Activated CD8-positive, alpha-beta memory T cell treated with anti-CD3 and anti-CD28 coated beads, Interleukin-2, amount 50 U/mL, for 1 hour (primary cell): ENCODE data around the gene RBM39.
"Not testable (repeated sequence)": the region's sequence is repeated elsewhere in the genome, so short reads cannot be mapped to it uniquely, and the experiment has no call there.

ENCODE experiments used
- DNase-seq: peaks from one replicate; pipeline ENCODE4 v3.0.0-alpha.2; 2020; ENCODE audit errors: extremely low read depth

Gene RBM39

GRCh38 chr20:35756404-35756803 is 14.3 kb upstream of the RBM39 start:
- no peak for DNase-seq

- no peak for DNase-seq
Measured at GRCh38 chr20:35750611-35751010, 8.6 kb upstream of the RBM39 start.

- DNase-seq, result not testable (repeated sequence)
Measured at GRCh38 chr20:35744492-35744841, 2.4 kb upstream of the RBM39 start.

DNA sequence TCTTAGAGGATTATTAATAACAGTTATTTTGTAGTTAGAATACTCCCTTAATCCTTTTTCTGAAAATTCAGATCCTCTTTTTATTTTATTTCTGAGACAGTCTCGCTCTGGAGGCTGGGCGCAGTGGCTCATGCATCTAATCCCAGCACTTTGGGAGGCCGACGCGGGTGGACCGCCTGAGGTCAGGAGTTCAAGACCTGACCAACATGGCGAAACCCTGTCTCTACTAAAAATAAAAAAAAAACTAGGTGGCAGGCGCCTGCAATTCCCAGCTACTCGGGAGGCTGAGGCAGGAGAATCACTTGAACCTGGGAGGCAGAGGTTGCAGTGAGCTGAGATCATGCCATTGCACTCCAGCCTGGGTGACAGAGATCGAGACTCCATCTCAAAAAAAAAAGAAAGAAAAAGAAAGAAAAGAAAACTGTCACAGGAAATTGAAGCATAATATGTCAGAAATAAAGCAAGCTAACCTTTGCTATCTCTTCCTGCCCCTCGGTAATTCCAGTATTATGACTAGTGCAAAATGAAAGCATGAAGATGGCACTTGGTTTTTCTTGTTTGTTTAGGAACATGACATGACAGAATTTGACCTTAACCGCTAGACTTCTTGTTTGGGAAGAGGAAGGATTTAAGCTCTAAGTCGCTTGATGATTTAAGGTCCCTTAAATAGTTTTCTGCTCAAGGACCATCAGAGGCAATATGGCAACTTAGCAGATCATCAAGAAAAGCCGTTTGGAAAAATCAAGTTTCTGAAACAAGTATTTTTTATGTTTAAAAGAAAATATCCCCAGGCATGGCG is 1.8 kb upstream of the RBM39 start:
- DNase-seq, result no peak

DNA sequence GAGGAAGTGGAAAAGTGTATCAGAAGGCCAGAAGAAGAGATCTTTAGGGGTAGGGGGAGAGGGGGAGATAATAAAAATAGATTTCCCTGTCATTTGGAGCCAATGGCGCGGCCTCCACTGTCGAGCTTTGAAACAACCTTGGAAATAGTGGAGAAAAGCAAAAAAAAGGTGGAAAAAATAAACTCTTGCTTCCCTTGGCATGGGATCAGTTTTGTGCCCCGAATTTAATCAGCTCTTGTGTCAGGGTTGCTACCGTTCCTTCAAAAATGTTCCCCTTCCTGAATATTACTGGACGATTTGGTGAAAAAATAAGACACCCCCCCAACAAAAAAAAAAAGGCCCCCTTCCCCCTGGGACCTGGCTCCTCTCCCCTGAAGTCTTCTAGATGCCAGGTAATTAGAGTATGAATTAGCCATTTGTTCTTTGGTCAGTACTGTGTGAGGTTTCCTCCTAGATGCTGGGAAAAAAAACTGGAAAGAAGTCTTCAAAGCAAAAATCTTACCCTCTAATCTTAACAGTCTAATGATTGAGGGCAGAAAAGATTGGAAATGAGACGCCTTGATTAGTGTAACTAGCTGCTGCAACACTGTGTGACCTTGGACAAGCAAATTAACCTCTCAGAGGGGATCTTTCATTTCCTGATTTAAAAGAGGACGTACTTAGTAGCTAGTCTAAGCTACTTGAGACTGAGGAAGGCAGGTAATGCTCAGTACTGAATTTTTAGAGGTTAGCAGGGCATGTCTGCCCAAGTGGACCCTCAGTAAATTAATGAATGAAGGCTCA is 872 bp upstream of the RBM39 start:
- DNase-seq, result no peak

DNA sequence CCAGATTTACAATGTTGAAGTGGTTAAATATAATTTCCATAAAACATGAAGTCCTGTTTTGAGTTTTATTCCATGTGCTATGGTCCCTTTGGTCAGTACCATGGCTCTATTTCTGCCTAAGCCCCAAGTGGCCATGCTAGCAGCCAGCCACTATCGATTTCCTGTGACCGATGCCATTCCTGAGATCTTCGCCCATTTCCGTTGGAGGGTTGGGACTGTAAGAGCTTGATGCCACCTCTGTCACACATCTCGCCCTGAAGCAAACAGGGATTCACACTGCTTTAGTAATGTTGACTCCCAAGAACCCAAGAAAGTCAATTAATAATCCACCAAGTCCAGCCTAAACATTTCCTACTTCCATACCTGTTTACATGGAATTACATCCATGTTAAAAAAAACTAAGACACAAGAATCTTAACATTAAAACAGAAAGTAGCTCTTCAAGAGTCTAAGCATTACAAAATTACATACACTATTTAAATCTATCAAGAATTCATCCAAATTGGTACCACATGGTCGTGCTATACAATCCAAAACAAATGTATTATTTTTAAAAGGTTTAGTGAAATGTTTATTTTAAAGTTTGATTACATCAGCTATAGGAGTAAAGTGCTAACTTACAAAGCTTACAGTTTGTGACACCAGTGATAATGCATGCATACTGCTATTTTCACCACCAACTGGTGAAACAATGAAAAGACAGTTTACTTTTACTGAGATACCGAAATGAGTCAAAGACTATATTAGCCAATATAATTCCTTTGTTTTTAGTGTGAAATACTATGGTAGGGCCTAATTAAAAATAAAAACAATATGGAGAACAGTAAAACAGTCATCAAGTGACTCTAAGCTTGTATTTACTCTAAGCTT is 2.5 kb downstream of the RBM39 start:
- DNase-seq, result no peak

DNA sequence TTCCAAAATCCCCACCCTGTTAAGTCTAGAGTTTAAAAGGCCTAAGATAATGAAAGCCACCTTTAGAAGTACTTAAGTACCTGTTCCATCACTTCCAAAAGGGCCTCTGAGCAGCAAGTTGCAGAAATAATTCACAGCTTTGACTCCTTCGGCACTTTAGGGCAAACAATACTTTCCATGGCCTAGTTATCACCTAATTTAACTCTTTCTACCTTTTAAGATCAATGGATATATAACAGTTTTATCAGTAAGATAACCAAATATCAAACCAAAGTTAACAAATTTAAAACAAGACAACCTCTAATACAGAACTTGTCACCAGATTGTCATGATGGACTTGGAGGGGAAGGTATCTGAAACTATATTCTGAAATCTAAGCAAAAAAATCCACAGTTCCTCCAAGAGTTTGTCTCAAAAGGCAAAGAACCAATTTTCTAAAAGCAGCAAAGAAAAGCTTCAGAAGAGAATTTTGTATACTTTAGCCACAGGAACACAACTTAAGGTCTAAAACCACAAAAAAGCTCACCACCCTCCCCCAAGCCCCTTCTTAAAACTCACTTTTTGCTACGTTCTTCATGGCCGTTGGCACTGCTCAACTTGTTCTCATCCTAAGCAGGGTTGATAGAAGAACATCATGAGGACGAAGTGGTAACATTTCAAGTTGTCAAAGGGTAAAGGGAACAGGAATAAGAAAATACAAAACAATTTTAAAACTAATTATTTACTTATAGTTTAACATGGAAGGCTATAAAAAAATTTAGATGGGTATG is 3.5 kb downstream of the RBM39 start:
- DNase-seq, result no peak

DNA sequence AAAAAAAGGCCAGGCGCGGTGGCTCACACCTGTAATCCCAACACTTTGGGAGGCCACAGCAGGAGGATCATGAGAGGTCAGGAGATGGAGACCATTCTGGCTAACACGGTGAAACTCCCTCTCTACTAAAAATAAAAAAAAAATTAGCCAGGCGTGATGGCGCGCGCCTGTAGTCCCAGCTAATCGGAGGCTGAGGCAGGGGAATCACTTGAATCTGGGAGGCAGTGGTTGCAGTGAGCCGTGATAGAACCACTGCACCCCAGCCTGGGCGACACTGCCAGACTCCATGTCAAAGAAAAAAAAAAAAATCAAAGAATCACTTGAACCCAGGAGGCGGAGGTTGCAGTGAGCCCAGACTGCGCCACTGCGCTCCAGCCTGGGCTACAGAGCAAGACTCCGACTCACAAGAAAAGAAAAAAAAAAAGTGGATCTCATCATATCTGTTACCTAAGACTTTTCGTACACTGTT is 4.2 kb downstream of the RBM39 start:
- DNase-seq, result no peak

- no peak for DNase-seq
Measured at GRCh38 chr20:35735826-35736470, 6.1 kb downstream of the RBM39 start.

GRCh38 chr20:35734777-35735649 is 7.0 kb downstream of the RBM39 start:
- no peak for DNase-seq

- DNase-seq, result no peak
Measured at GRCh38 chr20:35734374-35734773, 7.7 kb downstream of the RBM39 start.

GRCh38 chr20:35732644-35732982 is 9.4 kb downstream of the RBM39 start:
- no peak for DNase-seq

DNA sequence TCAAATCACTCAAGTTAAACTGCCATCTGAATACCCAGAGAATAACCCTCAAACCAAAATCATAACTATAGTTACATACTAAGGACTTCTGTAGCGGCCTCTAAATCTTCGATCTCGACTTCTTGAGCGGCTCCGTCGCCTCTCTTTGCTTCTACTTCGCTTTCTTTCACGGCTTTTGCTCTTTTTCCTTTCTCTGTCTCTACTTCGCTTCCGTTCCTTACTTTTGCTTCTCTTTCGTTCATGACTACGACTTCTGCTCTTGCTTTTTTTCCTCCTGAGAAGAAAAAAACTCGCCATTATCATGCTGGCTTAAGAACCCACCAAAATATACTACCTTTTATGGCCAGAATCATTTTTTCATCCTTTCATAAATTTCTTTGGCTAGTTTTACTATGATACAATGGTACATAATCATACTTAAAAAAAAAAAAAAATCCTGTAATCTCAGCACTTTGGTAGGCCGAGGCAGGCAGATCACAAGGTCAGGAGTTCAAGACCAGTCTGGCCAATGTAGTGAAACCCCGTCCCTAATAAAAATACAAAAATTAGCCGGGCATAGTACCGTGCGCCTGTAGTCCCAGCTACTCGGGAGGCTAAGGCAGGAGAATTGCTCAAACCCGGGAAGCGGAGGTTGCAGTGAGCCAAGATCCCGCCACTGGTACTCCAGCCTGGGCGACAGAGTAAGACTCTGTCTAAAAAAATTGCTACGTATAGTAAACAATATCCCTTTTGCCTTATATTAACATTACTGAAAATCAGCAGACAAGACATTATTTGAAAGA is 10.0 kb downstream of the RBM39 start:
- no peak for DNase-seq

- no peak for DNase-seq
Measured at GRCh38 chr20:35731469-35731788, 10.6 kb downstream of the RBM39 start.

- DNase-seq, result no peak
Measured at GRCh38 chr20:35730583-35731468, 11.2 kb downstream of the RBM39 start.

DNA sequence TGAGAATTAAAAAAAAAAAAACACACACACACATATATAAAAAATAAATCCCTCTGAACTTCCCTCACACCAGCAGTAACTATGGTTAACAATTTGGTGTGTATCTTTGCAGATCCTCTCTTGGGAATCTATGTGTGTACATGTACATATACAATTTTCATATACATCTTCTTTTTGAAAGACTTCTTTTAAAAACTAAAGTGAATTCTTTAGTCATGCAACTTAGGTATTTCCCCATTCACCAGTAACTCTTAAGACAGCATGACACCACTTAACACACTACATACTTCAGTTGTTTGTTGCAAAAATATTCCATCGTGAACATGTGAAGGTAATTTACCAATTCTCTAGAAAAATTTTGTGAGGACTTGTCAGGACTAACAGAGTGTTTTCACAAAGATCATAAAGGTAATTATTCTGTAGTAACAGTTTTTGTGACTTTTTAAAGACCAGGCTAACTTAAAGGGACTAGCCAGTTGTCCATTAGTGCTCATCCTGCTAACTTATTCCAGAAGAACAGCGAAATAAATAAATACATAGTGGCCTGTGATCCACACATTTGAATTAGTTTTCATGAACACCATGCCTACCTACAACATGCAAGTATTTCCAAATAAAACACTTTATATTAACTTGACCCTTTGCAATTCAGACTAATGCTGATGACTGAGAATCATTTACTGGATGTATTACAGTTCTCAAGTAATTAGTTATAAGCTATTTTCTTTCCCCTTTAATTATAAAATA is 12.1 kb downstream of the RBM39 start:
- DNase-seq, result no peak

DNA sequence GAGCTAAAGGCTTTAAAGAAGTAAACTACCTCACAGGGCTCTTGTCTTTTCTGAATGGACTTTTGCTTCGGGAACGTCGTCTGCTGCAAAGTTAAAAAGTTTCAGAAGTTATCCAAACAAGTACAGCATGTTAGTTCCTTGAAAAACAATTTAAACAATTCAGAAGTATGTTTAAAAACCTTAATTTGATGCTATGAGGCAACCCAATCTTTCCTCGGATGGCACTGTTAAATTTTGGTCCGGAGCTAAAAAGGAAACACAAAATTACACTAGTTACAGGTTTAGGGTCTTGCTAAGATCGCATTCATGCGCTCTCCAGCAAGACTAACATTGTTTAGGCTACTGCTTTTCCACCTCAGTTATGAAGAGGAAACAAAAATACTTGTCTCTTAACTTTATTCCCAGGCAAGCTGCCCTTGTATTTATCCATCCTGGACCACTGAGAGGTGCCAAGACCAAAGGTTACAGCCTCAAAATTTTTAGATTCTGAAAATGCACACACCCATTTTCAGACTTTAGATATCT is 12.7 kb downstream of the RBM39 start:
- no peak for DNase-seq
